ENCODE measurements around the gene ECI1.

The ECI1 gene

DNA sequence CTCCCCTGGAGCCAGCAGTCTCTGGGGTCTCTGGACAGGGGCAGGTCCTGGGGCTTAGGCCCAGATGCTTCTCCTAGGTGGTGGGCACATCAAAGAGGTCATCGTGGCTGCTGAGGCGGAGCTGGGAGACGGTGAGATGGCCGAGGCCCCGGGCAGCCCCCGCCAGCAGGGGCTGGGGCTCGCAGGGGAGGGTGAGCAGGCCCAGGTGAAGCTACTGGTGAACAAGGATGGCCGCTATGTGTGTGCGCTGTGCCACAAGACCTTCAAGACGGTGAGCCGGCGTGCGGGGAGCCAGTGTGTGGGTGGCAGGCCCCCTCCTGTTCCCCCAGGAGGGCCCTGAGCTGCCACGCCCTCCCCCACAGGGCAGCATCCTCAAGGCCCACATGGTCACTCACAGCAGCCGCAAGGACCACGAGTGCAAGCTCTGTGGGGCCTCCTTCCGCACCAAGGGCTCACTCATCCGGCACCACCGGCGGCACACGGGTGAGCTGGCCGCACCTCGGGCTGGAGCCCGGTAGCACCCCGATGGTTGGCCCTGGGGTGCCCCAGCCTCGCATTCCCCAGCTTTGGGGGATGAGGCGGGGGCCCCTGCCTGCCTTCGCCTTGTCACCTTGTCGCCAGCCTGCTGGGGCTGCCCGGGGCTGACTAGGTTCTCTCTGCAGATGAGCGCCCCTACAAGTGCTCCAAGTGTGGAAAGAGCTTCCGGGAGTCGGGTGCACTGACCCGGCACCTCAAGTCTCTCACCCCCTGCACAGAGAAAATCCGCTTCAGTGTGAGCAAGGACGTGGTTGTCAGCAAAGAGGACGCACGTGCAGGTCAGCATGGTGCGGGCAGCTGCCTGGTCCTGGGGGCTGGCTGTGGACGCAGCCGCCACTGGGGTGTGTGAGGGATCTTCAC lies 19.0 kb downstream of the ECI1 start:
- no peak for DNase-seq

DNA sequence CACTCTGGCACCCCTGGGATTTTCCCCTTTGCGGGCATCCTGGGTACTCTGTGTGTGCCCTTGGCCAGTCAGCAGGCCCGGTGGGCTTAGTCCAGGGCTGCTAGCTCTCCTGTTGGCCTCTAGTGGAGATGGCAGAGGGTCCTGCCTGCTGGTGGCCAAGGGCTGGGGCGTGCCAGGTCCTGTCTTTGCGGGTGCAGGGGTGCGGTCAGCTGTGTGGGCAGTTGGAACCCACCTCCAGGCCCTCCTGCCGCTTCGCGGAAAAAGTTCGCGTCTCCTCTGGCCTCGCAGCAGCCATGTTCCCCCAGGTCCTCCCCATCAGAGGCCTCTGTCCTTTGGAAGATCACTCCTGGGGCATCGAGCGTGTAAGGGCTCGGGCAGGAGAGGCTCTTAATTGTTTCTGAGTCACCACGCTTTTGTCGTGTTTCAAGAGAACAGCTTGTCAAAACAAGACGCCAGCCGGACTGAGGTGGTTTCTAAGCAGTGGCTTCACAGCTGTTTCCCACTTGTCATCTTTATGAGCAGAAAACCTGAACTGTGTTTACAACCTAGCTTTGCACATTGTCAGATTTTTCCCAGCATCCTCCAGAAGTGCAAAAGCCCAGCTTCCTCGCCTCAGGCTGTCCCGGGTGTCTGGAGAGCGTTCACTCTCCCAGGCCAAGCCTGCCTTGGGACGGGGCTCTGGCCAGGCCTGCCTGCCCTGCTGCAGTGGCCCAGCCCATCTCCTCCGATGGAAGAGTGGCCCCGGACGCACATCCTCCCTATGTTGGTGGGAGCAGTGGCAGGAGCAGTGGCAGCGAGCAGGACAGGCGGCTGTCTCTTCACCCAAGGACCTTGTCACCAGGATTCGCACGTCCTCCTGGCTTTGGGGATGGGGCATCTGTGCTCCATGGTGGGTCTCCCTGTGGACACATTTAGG lies 20.1 kb downstream of the ECI1 start:
- no peak for DNase-seq

DNA sequence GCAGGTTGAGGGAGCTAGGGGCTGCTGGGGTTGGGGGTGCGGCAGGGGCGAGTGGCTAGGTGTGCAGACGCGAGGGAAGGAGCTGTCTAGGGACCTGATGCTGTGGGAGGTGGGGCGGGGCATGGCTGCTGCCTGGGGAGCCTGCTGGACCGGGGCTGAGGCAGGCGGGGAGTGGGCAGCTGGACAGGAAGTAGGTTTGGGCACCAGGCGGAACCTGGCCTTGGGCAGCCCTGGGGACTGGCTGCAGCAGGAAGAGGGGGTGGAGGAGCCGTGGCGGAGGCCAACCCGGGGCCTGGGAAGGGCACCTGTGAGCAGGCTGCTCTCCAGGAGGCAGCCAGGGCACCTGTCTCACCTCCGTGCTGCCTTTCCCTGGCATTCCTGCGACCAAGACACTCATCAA lies 21.0 kb downstream of the ECI1 start:
- DNase-seq: no peak

DNA sequence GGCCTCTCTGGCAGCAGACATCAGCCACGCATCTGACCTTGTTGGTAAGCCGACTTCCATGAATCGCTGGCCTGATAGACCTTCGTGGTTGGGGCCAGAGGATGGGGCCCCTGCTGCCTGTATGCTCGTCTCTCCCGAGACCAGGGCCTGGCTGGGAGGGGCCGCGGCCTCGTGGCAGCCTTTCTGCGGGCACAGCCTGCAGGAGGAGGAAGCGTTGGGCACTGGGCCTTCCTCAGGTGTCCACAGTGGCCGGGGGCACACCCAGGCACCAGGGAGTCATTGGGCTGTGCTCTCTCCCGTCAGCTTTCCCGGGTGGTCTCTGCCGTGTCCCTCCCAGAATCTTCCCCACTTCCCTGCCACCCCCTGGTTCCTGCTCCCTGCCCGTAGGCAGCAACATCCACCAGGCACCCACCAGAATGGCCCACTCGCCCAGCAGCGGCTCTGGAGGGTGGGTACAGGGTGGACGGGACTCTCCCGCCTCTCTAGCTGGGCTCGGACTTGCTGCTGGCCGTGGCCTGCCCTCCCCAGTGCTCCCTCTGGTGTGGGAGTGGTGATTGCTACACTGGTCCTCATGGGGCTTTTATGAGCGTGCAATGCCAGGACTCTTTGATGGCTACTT lies 21.6 kb downstream of the ECI1 start:
- DNase-seq: no peak

DNA sequence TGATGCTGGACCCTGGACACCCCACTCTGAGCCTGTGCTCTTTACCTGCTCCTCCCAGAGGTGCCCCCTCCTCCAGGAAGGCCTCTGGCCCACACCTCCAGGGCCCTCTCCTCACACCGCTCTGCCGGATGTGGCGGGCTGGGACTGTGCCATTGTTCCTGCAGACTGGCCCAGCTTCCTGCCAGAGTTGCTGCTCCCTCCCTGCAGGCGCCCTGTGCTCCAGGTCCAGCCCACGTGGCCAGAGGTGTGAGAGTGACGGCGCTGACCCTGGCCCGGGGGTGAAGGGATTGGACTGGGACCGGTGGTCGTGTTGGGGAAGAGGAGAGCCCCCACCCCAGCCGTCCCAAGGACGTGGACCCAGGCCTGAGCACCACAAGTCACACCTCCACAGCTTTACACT lies 22.3 kb downstream of the ECI1 start:
- no peak for DNase-seq

DNA sequence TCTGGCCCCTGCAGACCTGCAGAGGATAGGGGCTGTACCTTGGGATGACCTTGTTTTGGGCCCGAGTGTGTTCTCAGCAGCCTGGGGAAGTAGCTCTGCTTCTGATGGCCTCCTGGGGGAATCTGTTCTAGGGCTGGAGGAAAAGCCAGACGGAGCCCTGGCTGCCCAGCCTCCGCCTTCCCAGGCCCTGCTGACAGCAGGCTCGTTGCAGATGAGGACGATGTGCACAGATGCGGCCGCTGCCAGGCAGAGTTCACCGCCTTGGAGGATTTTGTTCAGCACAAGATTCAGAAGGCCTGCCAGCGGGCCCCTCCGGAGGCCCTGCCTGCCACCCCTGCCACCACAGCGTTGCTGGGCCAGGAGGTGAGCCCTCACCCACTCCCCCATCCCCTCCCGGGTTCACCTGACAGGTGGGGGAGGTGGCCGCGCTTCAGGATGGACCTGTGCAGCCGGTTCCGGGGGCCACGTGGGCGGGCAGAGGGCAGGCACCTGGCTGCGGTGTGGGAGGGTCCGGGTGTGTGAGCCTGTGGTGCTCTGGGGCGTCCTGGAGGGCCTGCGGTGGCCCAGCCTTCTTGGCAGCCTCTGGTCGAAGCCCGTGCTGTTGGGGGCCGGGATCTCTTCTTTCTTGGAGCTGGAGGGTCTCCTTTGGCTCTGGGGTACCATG lies 23.1 kb downstream of the ECI1 start:
- no peak for DNase-seq

DNA sequence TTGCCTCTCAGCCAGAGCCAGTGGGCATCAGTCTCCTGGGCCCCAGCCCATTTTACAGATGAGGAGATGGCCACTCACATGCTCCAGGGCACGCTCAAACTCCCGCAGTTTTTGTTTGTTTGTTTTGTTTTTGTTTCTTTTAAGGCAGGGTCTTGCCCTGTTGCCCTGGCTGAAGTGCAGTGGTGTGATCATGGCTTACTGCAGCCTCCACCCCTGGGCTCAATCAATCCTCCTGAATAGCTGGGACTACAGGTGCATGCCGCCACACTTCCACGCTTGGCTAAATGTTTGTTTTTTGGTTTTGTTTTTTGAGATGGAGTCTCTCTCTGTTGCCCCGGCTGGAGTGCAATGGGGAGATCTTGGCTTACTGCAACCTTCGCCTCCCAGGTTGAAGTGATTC lies 24.5 kb downstream of the ECI1 start:
- no peak for DNase-seq

DNA sequence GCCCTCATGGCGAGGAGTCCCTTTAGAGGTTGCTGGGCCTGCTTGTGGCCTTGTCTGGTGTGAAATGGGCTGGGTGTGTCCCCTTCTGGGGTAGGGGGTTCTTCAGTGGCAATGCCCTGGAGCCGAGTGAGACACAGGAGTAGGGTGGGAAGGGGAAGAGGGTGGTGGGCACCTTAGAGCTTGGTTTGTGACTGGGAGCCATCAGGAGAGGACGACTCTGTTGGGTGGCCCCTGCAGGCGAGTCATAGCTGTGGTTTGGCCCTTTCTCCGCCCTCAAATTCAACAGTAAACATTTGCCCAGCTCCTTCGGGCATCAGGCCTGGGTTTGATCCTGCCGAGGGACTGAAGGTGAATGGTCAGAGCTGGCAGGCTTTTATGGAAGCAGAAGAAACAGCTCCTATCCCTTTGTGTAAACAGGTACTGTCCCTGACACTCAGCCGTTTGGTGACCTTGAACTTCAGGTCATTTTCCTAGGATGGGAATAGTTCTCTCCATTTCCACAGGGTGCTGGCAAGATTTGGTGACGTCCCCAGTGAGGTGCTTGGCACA lies 25.1 kb downstream of the ECI1 start:
- no peak for DNase-seq

DNA sequence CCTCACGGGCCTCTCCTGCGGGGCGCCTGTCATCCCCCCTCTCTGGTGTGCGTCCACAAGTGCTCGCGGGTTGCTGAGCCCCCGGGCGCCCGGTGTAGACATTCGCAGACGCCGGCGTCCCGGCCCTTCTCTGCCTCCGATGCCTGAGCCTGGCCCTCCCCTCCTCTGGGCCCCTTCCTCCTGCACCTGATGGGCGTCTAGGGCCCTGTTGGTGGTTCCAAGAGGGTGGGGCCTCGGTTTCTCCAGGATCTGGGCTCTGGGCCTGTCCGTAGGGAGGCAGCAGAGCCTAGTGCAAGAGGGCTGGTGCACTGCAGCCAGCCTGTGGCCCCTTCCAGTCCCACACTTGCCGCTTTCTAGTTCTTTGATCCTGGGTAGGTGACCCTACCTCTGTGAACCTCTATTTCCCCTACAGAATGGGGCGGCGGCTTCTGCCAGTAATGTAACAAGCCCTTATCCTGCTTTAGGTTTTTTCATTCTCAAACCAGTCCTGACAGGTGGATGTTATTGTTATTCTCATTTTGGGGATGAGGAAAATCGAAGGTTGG lies 27.4 kb downstream of the ECI1 start:
- no peak for DNase-seq

DNA sequence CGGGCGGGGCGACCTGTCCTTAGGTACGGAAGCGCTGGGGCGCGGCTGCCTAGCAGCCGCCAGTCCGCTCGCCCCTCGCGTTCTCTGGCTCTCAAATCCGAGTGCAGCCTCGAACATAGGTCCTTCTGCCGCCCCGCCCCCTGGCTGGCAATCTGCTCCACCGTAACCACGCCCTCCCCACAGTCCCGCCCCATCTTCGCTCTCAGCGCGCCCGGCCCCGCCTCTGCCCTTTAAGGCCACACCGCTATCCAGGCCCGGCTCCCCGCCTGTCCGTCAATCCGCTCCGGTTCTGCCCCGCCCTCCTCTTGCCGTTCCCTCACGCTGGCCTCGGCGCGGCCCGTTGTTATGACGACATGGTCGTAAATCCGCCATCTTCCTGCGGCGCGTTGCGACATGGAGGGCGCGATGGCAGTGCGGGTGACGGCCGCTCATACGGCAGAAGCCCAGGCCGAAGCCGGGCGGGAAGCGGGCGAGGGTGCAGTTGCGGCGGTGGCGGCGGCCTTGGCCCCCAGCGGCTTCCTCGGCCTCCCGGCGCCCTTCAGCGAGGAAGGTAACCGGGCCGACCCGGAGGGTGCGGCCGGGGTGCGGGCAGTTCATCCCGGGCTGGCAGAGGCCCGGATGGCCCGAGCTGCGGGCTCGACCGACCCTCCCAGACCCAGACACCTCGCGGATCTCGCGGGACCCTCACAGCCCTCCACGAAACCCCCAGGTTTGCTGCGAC lies 28.0 kb downstream of the ECI1 start, which contains the start of gene E4F1:
Gene E4F1, plus strand, starts transcription at position 371 of the 721 bp plus-strand sequence. Its CDS starts 23 bp downstream, at position 394.
- peak; percentile 91 for DNase-seq

DNA sequence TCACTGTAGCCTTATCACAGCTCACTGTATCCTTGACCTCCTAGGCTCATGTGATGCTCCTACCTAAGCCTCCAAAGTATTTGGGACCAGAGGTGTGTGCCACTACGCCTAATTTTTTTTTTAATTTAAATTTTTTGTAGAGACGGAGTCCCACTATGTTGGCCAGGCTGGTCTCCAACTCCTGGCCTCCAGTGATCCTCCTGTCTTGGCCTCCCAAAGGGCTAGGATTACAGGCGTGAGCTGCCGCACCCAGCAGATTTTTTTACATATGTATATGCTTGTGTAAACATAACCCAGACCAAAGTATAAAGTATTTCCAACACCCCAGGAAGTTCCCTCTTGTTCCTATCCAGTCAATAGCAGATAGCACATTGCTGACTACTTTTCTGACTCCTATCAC lies 35.1 kb downstream of the ECI1 start:
- no peak for DNase-seq

DNA sequence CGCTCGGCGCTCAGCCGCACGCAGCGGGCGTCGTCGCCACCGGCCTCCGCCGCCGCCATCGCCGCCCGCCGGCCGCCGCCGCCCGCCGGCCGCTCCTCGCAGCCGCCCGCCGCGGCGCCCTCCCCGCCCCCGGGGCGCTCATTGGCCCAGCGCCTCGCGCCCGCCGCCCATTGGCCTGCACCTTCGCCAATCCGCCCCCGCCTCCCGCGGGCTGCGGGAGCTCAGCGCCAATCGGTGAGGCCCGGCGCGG lies 36.7 kb downstream of the ECI1 start, which contains the start of gene PGP:
Gene PGP, minus strand, starts transcription at position 122 of the 250 bp plus-strand sequence. Its CDS starts 63 bp downstream, at position 59.
- no peak for DNase-seq

DNA sequence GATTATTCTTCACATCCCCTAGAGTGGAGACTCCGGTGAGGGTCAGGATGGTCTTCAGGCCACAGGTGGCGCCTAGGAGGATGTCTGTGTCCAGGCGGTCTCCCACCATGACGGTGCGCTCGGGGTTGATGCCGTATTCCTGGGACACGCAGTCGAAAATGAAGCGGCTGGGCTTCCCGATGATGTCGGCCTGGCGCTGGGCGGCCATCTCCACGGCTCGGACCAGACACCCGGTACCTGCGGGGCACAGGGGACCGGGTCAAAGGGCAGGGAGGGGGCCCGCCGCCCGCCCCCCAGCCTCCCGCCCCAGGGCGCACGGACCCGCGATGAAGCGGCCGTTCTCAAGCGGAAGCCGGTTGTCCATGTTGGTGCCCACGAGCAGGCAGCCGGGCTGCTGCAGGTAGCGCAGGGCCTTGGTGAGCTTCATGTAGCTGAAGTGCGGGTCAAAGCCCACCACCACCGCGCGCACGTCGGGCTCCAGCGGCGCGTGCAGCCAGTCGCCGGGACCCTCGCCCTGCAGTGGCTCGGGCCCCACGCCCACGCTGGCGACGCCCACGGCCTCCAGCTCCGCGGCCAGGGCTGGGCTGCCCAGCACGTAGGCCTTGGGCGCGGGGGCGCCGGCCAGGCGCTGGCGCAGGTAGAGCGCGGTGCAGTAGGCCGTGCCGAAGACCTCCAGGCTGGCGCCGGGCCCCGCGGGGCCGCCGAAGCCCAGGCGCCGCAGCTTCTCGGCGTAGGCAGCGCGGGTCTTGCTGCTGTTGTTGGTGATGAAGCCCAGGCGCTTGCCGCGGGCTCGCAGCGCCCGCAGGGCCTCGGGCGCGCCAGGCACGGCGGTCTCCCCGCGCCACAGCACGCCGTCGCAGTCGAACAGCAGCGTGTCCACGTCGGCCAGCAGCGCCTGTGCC lies 37.3 kb downstream of the ECI1 start:
- DNase-seq: no peak

DNA sequence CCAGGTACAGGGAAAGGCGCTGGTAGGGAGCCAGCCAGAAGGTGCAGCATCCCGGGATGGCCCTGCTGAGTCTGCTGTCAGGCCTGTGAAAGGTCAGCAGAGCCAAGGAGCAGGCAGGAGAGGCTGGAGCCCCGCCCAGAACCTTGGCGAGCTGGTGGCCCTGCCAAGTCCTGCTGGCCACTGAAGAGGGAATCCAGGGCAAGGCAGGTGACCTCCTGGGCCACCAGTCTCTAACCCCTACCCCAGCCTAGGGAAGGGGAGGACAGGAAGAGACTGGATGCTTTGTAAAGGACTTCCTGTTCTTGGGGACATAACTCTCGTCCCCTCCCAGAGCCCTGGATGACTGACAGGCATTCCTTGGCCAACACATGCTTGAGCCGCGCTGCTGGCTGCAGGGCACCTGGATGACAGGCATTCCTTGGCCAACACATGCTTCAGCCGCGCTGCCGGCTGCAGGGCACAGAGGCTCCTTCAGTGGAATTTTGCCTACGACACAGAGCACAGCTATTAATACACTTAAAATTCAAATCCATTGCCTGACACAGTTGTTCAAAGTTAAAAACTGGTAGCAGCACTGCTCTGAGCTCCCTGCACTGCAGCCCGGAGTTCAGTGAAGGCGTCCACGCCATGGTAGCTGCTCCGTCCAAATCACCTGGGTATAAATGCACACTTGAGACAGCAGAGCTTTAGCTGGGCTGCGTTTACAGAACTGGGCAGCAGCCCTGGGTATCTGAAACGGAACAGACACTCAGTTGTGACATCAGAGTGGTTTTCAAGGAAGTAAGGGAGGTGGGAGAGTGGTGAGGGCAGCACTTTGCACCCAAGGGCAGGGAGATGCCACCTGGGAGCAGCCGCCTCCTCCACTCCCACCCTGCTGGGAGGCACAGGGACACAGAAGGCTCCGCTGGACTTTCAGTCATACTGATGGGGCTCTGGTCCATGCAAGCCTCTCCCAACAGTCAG lies 38.7 kb downstream of the ECI1 start:
- DNase-seq: no peak

DNA sequence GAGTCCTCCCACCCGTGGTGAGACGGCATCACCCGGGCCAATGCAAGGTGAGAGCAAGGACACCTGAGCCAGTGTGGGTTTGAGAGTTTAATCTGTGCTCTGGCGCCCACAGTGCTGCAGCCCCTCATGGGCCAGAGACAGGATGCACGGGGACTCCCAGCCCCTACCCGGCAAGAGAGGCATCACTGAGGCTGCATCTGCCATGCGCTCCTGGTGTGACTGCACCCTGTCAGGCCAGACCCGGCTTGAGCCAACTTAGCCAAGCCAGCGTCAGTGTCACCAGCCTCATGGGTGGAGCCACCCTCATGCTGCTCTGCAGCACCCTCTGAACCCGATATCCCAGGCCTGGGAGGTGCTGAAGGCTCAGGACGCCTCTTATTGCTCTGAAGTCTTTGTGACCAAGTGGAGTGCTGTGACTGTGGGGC lies 39.5 kb downstream of the ECI1 start:
- no peak for DNase-seq

DNA sequence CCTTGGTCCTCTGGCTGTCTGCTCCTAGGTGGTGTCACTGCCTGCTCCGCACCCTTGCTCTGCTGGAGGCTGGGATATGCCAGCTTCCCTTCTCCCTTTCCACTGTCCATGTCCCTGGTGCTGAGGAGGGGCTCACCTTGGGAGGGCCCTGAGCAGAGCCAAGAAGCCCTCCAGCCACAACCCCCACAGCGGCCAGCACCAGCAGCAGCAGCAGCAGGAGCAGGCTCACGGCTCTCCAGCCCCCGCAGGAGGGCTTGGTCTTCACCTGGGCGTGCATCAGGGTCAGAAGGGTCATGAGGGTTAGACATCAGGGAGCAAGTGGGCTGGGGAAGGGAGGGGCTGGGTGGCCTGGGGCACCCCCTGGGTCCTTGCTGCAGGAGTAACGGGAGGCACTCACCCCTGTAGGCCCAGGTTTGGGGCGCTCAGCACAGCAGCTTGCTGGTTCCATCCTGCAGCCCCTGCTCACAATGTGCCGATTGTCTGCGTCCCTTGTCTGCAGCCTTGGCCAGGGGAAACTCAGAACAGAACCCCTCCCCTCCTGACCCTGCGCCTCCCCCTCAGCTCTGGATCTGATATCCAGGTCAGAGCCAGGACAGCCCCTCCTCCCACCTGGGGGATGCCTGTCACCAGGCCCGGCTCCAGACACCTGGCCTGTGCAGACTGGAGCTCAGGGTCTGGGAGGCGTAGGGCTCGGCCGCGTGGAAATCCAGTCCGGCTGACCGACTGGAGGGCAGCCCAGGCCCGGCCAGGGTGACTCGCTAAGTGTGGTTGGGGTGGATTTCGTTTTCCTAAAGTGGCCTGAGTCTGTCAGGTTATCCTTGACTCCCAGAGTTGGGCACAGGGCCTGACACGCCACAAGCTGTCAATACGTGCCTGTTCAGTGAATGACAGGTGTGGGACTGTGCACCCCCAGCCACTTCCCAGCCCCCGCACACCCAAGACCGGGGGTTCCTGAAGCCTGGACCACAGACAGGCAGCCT lies 40.7 kb downstream of the ECI1 start, which contains the start of gene BRICD5:
Gene BRICD5, minus strand, starts transcription at position 478 of the 980 bp plus-strand sequence. Its CDS starts 30 bp downstream, at position 448.
- DNase-seq: no peak

DNA sequence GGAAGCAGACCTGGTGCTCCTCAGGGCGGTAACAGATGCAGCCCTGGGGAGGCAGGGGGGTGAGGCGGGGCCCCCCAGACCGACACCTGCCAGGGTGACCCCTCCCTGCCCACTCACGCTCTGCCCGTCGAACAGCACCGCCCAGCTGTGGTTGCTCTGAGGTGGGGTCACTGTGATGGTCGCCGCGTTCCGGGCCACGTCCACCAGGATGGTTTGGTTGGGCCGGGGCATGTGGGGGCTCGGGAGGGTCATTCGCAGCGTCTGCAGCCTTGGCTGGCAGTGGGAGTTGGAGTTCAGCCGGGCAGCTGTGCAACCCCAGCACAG lies 41.4 kb downstream of the ECI1 start:
- no peak for DNase-seq

Measured in NCI-H1436 treated with DMSO at 0.1 percent for 48 hours (cell line).